Measurements from ENCODE around the gene THEMIS.

DNA sequence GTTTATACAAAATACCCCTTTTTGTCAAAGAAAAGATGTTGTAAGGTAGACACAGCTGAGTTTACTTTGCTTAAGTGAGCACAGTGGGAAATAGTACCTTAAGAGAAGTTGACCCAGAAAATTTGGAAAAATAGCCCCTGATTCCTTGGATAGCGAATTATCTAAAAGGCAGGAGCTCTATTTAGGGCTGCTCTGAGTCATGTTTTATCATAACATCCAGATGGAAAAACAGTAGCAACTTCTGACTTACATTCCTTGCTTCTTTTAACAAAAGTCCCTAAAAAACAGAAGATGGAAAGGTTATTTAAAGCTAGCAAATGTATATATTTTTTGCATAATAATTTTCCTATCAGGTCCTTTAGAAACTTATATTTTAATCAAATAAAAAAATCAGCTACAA lies 59.0 kb downstream of the THEMIS start:
- TF ChIP-seq, protein P1, sequence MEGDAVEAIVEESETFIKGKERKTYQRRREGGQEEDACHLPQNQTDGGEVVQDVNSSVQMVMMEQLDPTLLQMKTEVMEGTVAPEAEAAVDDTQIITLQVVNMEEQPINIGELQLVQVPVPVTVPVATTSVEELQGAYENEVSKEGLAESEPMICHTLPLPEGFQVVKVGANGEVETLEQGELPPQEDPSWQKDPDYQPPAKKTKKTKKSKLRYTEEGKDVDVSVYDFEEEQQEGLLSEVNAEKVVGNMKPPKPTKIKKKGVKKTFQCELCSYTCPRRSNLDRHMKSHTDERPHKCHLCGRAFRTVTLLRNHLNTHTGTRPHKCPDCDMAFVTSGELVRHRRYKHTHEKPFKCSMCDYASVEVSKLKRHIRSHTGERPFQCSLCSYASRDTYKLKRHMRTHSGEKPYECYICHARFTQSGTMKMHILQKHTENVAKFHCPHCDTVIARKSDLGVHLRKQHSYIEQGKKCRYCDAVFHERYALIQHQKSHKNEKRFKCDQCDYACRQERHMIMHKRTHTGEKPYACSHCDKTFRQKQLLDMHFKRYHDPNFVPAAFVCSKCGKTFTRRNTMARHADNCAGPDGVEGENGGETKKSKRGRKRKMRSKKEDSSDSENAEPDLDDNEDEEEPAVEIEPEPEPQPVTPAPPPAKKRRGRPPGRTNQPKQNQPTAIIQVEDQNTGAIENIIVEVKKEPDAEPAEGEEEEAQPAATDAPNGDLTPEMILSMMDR (tag by site-specific recombination; IDR thresholded peaks at IDR 0.05) = no peak
- TF ChIP-seq, protein P2, sequence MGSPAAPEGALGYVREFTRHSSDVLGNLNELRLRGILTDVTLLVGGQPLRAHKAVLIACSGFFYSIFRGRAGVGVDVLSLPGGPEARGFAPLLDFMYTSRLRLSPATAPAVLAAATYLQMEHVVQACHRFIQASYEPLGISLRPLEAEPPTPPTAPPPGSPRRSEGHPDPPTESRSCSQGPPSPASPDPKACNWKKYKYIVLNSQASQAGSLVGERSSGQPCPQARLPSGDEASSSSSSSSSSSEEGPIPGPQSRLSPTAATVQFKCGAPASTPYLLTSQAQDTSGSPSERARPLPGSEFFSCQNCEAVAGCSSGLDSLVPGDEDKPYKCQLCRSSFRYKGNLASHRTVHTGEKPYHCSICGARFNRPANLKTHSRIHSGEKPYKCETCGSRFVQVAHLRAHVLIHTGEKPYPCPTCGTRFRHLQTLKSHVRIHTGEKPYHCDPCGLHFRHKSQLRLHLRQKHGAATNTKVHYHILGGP (tag by site-specific recombination; IDR thresholded peaks at IDR 0.05) = no peak
- TF ChIP-seq SCRT2 (tag by site-specific recombination; IDR thresholded peaks at IDR 0.05) (no peak), ZNF121 (tag by site-specific recombination; IDR thresholded peaks at IDR 0.05) (no peak), ZNF223 (tag by site-specific recombination; IDR thresholded peaks at IDR 0.05) (no peak), ZFP69B (tag by site-specific recombination; IDR thresholded peaks at IDR 0.05) (no peak), ZNF654 (tag by site-specific recombination; IDR thresholded peaks at IDR 0.05; ENCODE audit: low read depth) (no peak), ZNF280D (tag by site-specific recombination; IDR thresholded peaks at IDR 0.05) (no peak), ZNF837 (tag by site-specific recombination; IDR thresholded peaks at IDR 0.05) (no peak), ZNF701 (tag by site-specific recombination; IDR thresholded peaks at IDR 0.05) (no peak), ZNF239 (tag by site-specific recombination; IDR thresholded peaks at IDR 0.05) (no peak)
- TF ChIP-seq, protein P3, sequence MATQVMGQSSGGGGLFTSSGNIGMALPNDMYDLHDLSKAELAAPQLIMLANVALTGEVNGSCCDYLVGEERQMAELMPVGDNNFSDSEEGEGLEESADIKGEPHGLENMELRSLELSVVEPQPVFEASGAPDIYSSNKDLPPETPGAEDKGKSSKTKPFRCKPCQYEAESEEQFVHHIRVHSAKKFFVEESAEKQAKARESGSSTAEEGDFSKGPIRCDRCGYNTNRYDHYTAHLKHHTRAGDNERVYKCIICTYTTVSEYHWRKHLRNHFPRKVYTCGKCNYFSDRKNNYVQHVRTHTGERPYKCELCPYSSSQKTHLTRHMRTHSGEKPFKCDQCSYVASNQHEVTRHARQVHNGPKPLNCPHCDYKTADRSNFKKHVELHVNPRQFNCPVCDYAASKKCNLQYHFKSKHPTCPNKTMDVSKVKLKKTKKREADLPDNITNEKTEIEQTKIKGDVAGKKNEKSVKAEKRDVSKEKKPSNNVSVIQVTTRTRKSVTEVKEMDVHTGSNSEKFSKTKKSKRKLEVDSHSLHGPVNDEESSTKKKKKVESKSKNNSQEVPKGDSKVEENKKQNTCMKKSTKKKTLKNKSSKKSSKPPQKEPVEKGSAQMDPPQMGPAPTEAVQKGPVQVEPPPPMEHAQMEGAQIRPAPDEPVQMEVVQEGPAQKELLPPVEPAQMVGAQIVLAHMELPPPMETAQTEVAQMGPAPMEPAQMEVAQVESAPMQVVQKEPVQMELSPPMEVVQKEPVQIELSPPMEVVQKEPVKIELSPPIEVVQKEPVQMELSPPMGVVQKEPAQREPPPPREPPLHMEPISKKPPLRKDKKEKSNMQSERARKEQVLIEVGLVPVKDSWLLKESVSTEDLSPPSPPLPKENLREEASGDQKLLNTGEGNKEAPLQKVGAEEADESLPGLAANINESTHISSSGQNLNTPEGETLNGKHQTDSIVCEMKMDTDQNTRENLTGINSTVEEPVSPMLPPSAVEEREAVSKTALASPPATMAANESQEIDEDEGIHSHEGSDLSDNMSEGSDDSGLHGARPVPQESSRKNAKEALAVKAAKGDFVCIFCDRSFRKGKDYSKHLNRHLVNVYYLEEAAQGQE (tag by site-specific recombination; IDR thresholded peaks at IDR 0.05) = no peak
- TF ChIP-seq, protein P4, sequence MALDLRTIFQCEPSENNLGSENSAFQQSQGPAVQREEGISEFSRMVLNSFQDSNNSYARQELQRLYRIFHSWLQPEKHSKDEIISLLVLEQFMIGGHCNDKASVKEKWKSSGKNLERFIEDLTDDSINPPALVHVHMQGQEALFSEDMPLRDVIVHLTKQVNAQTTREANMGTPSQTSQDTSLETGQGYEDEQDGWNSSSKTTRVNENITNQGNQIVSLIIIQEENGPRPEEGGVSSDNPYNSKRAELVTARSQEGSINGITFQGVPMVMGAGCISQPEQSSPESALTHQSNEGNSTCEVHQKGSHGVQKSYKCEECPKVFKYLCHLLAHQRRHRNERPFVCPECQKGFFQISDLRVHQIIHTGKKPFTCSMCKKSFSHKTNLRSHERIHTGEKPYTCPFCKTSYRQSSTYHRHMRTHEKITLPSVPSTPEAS (tag by site-specific recombination; IDR thresholded peaks at IDR 0.05) = no peak
